Erythroblast (primary cell): ENCODE data around the gene ZFP82.

Source experiments
- DNase-seq, 2 experiments: peaks; one replicate each; lab custom pipeline; 2025; lab: John Stamatoyannopoulos, UW
- GATA1 ChIP-seq: IDR thresholded peaks from 2 replicates; pipeline ENCODE4 v1.6.1; 2011; ENCODE audit warnings: low read depth, mild to moderate bottlenecking, control low read depth, low read length, moderate library complexity
- POLR2A ChIP-seq: IDR thresholded peaks from 2 replicates; pipeline ENCODE4 v1.6.1; 2011; ENCODE audit warnings: mild to moderate bottlenecking, low read length

The ZFP82 gene

DNA sequence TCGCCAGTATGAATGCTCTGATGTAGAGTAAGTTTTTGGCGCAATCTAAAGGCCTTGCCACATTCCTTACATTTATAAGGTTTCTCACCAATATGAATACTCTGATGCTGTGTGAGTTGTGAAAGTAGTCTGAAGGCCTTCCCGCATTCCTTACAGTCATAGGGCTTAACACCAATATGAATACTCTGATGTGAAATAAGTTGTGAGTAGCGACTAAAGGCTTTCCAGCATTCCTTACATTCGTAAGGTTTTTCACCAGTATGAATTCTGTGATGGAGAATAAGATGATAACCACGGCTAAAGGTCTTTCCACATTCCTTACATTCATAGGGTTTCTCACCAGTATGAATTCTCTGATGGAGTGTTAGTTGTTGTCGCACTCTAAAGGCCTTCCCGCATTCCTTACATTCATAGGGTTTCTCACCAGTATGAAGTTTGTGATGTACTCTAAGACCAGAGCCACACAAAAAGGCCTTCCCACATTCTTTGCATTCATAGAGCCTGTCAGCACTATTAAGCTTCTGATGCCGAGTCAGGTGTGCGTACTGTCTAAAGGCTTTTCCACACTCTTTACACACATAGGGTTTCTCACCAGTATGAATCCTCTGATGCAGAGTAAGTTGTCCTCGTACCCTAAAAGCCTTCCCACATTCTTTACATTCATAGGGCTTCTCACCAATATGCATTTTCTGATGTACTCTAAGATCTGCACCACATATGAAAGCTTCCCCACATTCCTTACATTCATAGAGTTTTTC, 25.3 kb downstream of the ZFP82 start:
- TF ChIP-seq GATA1 (no peak), POLR2A (no peak)
- no peak for DNase-seq

- no peak for DNase-seq
- no peak for TF ChIP-seq POLR2A
- TF ChIP-seq GATA1, result no peak
These were observed 39.0 kb downstream of the ZFP82 start for GRCh38 chr19:36379510-36379819.

DNA sequence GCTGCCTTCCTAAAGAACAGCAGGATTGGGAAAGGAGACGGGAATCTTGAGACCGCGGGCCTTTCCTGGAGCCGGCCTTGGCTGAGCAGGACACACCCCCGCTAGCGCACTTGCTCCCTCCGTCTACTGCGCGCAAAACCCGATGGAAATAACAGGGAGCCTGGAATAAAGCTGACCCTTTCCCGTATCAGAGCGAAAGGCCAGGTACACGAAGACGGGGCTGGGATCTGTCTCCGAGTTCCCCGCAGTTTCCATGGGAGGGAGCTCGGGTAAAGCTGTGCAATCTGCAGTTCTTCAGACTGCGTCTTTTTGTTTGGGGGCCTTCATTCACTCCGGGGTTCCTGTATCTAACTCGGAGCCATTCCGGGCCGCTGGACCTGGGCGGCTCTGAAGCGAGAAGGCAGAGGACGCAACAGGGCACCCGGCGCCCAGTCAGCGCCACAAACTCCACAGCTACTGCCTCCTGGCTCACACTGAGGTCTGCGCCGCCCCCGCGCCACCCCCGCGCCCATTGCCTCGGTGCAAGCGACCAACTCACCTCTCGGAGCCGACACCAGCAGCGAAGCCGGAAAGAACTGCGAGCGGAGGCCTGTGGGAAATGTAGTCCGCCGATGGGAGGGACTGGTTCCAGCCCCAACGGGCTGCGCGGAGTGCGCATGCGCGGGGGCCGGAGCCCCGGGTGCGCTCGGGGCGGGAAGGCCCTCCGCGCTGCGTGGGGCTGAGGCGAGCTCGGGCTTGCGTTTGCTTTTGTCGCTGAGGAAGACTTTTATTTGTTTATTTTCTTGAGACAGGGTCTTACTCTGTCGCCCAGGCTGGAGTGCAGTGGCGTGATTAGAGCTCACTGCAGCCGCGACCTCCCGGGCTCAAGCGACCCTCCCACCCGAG, 39.6 kb downstream of the ZFP82 start, which contains the start of gene ZFP14:
Gene ZFP14, minus strand, starts transcription at position 577 of the 885 bp plus-strand sequence. CDS start 11,309 bp downstream, outside the sequence.
- DNase-seq, result peak; percentile 92 to 93
- no peak for TF ChIP-seq GATA1
- peak; percentile 40 for TF ChIP-seq POLR2A

DNA sequence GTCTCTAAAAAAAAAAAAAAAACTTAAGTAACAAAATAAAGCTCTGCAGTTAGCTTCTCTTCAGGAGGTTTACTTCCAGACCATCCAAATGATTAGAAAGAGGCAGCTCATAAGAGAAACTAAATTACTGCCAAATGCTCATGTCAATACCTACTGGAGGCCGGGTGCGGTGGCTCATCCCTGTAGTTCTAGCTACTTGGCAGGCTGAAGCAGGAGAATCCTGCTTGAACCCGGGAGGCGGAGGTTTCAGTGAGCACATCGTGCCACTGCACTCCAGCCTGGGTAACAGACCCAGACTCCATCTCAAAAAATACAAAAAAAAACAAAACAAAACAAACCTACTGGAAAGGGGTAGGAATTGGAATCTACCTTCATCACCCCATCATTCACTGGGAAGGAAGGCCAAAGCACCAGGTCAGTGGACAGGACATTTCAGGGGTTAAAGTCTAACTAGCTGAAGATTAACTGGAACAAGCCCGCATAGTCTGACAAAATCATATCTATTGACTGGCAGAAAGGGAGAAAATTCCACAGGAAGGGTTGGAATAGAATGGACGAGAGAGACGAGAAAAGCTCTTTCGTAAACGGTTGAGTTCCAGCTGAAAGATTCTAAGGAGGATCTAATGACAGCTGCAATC, 40.8 kb downstream of the ZFP82 start:
- TF ChIP-seq POLR2A, result no peak
- TF ChIP-seq GATA1, result no peak
- no peak for DNase-seq

- DNase-seq, result no peak
- TF ChIP-seq GATA1 (no peak), POLR2A (no peak)
These were observed 44.7 kb downstream of the ZFP82 start for GRCh38 chr19:36373638-36374156.

GRCh38 chr19:36371886-36372285, 46.6 kb downstream of the ZFP82 start:
- TF ChIP-seq GATA1, result no peak
- no peak for TF ChIP-seq POLR2A
- DNase-seq, result no peak

DNA sequence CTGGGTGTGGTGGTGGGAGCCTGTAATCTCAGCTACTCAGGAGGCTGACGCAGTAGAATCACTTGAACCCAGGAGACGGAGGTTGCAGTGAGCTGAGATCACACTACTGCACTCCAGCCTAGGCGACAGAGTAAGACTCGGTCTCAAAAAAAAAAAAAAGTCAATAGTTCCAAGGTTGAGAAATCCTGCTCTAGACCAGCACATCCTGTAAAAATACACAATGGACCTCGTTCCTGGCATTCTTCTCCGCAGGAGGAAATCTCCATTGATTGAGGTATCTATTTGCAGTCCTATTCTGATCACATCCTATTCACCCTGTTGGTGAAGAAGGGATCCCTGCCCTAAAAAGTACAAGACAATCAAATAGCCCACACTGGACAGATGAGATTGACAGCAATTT, 54.6 kb downstream of the ZFP82 start:
- DNase-seq, result no peak

More for the DNA sequence above, 54.6 kb downstream of the ZFP82 start:
- TF ChIP-seq POLR2A (no peak), GATA1 (no peak)
